Measurements from ENCODE around the gene ADCYAP1R1.

The ADCYAP1R1 gene

GRCh38 chr7:31044529-31044928 is 7.6 kb upstream of the ADCYAP1R1 start:
- DNase-seq = no peak

GRCh38 chr7:31046723-31047122 is 5.4 kb upstream of the ADCYAP1R1 start:
- DNase-seq = no peak

GRCh38 chr7:31047313-31048146 is 4.6 kb upstream of the ADCYAP1R1 start:
- DNase-seq = no peak

GRCh38 chr7:31049005-31049765 is 2.9 kb upstream of the ADCYAP1R1 start:
- DNase-seq = no peak

DNA sequence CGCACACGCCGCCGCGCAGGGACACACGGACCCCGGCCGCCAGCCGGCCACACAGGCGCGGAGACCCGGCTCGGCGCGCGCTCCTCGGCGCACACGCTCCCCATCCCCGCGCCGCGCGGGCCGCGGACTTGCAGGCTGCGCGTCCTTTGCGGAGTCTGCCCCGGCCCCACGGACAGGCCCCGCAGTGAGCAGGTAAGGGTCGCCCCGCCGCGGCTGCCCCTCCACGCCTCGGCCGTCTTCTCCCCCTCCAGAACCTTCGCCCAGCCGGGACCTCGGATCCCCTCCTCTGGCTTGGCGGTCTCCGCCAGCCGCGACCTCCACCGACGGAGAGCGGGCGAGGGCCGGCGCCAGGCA is 356 bp downstream of the ADCYAP1R1 start:
- DNase-seq = no peak

- DNase-seq = no peak
Measured at GRCh38 chr7:31052841-31053601, 913 bp downstream of the ADCYAP1R1 start.

DNA sequence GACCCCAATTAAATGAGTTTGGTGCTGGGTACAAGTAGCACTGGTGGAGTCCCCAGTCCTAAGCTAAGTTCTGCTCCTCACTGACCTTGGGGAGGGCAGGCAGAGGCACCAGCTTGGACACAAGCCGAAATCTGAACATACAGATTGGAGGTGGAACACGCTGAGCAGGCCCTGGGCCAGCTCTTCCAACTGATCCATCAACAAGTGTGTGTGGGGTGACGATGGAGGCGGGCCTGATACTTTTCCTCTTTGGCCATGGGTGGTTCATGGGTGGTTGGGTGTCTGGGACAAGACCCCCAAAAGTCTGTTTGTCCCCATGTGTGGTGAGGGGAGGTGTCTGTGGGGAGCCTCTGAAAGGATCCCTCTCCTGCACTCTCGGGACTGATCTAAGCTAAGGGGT is 1.9 kb downstream of the ADCYAP1R1 start:
- DNase-seq = no peak

DNA sequence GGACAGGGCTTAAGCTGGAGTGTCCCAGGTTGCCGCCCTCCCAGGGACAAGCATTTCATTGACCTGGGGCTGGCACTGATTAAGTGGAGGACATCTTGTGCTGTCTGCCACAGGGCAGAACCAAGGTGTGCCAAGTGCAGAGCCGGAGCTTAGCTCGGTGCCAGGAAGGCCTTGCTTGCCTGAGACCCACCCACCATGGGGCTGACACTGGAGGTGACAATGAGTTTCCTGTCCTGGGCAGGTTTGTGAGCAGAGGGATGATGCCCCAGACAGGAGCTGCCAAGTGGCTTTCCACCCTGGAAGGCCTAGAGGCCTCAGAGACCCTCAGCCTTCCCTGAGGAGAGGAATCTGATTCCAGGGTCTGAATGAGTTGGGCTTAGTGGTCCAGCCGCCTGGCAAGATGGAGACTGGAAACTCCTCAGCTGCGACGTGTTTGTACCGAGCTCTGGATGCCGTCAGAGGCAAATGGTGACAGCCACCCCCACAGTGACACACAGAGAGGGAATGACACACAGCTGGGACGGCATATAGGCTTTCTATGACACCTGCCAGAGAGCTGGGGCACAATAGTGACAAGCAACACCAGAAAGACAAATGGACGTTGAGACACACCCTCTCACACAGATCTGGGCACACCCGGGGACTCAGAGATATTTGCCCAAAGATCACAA is 2.6 kb downstream of the ADCYAP1R1 start:
- no peak for DNase-seq

DNA sequence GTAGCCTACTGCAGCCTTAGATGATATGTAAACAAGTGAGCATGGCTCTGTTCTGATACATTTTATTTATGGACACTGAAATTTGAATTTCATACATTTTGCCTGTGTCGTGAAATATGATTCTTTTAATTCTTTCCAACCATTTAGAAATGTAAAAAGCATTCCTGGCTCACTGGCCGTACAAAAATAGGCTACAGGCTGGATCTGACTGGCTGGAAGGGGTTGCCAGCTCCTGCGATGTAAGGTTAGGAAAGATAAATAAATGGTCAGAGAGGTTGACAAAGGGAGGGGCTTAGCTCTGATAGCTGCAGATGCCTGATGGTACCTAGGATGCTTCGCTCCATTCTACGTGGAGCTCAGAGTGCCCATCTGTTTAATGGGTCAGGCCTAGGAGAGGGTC is 3.4 kb downstream of the ADCYAP1R1 start:
- no peak for DNase-seq

- no peak for DNase-seq
Measured at GRCh38 chr7:31056775-31057346, 4.8 kb downstream of the ADCYAP1R1 start.

DNA sequence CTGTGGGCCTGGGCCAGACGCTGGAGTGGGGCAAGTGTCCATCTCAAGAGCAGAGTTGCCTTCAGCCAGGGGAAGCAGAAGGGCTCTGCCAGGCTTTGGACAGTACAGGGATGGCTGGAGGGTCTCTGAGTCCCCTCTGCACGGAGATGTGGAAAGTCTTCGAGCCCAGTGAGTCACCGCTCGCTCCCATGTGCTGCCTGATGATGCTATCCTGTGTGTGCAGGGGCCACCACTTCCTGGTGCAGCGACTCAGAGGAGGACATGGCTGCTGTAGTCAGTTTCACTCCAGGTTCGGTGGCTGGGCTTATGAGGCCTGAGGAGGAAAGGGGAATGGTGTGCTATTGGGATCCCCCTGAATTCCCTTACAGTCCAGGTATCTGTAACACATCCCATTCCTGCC is 6.0 kb downstream of the ADCYAP1R1 start:
- DNase-seq = no peak

GRCh38 chr7:31058688-31059087 is 6.6 kb downstream of the ADCYAP1R1 start:
- no peak for DNase-seq

DNA sequence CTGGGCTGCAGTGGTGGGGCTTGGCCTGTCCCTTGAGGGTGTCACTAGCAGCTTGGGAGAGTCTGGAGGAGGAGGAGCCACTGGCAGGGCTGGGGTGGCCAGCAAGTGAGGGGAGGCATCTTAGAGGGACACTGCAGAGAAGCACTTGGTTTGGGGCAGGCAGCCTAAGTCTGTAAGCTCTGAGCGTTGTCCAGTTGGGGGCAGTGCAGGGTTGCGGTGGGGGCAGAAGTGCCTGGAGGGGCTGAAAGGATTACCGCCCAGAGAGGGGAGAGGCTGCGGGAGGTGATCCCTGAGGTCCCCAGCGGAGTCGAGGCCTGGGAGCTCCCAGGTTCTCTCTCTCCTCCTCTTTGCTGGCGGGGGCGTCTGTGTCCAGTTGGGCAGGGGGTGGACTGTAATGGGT is 7.4 kb downstream of the ADCYAP1R1 start:
- no peak for DNase-seq

DNA sequence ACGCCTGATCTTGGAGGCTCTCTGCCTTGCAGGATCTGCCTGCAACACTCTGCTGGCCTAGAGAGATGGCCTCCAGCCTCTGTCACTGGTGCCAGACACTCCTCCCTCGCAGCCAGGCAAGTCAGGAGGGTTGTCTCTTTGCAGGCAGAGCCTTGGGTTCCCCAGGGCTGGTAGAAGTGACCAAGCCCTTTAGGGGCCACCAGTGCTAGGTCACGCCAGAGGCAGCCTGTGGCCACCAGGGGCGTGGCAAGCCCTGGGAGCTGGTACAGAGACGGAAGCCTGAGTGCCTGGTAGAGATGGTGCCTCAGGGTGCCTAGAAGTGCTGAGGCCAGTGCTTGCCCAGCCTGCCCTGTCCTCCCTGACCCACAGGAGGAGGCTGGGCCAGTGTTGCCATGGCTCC is 9.1 kb downstream of the ADCYAP1R1 start:
- DNase-seq = no peak

GRCh38 chr7:31062746-31063435 is 10.8 kb downstream of the ADCYAP1R1 start:
- no peak for DNase-seq

DNA sequence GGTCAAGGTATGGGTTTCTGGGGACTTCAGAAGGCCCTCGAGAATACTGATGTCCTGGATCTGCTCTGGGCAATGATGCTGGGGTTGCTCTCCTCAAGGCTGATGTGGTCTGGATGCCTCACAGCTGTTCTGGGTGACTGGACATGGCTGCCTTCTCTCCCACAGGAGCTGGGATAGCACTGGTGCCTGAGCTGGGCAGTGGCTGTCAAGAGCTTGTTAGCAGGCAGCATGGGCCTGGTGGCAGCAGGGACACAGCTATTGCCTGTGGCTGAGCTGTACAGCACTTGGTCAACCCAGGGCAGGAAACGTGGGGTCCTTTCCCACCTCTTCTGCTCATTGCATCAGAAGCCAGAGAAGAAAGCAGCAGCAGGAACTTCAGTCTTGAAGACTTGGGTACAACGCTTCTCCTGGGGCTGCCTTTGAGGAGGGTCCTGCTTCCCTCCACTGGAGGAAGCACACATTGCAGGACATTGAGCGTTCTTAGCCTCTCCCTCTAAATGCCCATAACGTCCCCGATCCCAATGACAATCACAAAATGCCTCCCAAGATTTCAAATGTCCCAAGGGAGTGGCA is 13.0 kb downstream of the ADCYAP1R1 start:
- no peak for DNase-seq

DNA sequence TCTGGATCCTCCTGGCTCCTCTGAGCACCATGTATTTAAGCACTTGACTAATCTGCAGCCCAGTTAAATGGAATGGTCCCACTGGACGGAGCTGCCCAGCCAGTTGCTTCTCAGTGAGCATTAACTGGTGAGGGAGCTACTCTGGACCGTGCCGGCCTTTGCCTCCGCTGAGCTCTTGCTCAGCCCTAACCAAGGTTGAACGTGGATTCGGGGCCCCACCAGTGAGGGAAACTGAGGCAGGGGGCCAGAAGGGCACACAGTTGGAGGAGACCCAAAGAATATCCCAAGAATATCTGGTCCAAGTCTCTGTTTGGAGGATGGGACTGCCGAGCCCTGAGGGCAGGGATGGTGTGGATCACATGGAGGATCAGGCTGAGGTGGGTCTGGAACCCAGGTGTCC is 13.7 kb downstream of the ADCYAP1R1 start:
- DNase-seq = no peak

DNA sequence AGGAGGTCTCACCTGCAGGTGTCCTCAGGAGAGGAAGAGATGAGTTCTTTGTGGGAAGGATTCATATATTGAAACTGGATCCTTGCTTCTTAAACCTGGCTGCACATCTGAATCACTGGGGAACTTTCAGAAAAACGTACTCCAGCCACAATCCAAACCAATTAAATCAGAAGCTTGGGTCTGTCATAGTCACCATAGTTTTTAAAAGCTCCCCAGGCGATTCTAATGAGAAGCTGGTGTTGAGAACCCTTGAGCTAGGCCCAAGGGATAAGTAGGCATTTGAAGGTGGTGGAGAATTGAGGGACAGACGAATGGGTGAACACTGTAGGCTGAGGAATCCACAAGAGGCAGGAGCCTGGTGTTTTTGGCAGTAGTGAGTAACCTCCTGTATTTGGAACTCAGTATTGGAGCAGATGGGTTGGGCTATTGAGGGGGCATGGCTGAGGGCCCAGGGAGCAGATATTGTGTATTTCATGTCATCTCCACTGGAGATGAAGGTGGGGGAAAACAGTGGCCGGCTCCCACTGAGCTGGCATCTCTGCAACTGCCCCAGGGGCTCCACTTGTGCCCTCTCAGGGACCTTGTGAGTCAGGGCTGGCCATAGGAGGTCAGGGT is 14.5 kb downstream of the ADCYAP1R1 start:
- no peak for DNase-seq

GRCh38 chr7:31067491-31067890 is 15.4 kb downstream of the ADCYAP1R1 start:
- DNase-seq = no peak

DNA sequence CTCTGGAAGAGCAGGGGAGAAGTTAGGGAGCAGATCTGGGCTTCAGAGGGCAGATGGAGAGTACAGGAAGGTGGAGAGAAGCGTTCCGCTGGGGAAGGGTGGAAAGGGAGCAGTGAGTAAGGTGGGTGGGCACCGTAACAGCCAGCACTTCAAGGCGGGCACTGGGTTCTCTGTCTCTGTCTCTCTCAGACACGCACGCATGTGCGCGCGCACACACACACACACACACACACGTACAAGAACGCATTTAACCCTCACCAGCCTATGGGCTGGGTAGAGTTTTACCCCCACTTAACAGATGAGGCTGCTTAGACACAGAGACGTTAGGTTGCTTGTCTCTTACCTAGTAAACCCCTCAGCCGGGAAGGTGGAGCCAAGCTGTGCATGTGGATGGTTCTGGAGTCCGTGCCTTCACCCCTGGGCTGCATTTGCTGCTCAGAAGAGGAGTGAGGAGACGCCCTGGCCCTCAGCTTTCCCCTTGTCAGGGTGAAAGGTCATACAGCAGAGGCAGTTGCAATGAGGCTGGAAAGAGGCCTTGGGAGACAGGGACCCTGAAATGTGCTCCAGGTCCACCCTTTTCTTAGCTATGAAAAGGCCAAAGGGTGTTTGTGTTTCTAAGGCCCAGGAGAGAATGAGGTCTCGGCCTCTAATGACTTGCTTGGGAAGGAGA is 16.0 kb downstream of the ADCYAP1R1 start:
- DNase-seq = no peak

Data from activated gamma-delta T cell treated with Interleukin-2 at 50 U/mL for 16 hours (primary cell).